GM18909 (cell line): Measurements from ENCODE around the gene UFD1.
"Not testable (repeated sequence)": the region's sequence is repeated elsewhere in the genome, so short reads cannot be mapped to it uniquely, and the experiment has no call there.

Source experiments
- ATAC-seq: cut with Tn5 transposase; IDR thresholded peaks from one replicate; pipeline ENCODE4 v1.9.1; 2021; ENCODE audit warnings: mild to moderate bottlenecking; ENCODE audit not compliant: unreplicated experiment, poor library complexity

The UFD1 gene

DNA sequence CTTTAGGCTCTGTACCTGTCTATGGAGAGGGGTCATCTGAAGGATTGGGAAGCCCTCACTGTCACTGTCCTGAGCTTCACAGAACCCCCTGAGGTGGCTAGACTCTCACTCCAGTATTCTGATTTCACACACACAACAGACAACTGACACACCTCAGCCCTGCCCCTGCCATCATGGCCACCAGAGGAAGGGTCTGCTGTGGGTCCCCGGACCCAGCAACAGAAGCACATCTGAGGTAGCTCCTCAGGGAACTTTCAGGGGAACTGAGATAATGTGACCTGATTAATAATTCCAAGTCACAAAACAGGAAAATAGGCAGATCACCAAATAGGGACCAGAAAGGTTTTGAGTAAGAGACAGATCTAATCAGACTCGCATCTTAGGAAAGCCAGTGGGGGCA lies 24.0 kb downstream of the UFD1 start:
- no peak for ATAC-seq

DNA sequence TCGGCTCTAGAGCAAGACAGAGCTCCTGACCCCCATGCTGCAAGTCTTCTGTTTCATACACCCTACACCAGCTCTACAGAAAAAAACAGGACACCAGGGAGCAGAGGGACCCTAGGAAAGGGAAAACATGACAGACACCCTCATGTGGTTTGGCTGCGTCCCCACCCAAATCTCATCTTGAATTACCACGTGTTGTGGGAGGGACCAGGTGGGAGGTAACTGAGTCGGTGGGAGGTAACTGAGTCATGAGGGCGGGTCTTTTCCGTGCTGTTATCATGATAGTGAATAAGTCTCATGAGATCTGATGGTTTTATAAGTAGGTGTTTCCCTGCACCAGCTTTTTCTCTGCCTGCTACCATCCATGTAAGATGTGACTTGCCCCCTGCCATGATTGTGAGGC lies 24.8 kb downstream of the UFD1 start:
- no peak for ATAC-seq

DNA sequence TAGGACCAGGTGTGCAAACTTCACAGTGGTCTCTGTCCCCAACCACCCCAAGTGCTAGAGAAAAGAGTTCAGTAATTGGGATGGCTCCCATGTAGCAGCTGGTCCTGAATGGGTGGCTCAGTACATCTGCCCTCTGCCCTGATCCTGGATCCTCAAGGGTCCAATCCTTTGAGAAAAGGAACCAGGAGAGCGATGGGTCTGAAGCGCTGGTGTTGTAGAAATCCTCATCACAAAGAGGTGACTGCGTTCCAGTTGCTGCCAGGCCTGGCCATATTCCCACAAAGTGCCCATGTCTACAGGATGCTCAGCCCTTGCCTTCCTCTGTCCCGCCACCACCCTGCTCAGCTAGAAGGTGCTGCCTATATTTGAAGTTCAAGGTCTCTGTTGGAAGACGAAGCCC lies 25.3 kb downstream of the UFD1 start:
- ATAC-seq: no peak

DNA sequence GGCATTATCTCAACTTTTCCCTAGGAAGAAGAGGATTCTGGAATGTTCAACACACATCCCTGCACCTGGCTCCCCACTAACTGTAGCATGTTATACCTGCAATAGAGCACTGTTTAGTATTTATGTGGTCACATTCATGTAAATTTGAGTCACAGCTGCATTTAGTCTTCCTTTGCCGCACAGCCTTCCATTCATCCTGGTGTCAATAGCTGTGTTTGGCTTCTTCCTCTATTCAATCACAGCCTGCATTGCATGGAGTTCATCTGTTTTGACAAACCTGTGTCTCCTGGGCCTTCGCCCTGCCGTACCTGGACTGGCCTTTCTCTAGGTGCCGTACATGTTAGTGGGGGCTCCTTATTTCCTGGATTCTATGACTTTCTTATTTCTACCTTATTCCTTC lies 27.4 kb downstream of the UFD1 start:
- ATAC-seq: no peak

DNA sequence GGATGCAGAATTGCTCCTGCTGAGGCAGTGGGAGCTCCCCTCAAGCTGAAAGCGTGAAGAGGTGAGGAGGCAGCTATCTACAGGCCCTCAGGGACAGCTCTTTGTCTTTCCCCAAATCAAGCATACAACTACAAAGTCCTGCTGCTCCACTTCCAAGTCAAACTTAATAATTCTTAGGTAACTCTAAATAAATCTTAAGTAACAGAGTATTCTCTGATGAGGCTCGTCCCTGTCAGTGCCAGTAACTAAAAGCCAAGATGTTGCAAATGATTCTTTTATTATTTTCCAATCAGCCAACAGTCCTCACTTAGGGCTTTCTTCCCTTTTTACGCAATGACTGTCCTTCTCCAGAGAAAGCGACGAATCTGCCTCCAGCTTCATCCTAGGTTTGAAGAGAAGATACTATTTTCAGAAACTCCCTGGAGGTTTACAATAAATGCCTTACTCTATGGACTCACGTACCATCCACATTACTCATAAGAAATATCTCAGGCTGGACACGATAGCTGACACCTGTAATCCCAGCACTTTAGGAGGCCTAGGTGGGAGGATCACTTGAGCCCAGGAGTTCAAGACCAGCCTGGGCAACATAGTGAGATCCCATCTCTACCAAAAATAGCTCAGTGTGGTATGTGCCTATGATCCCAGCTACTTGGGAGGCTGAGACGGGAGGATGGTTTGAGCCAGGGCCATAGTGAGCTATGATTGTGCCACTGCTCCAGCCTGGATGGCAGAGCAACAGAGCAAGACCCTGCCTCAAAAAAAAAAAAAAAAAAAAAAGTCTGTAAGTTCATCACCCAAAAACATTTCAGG lies 28.4 kb downstream of the UFD1 start:
- ATAC-seq: no peak

DNA sequence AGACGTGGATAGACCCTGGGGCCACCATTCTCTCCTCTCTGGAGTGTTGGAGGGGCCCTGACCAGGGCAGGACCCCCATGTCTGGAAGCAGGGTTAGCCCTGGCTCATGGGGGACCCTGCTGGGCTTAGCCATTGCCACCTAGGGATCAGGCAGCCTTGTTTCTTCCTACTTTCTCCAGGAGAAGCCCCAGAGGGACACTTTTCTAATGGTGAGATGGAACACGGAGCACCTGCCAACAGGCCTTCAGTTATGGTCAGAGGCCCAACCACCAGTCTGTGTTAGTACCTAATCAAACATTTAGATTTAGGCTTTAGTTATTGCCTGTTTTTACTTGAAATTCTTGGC lies 29.6 kb downstream of the UFD1 start:
- no peak for ATAC-seq

DNA sequence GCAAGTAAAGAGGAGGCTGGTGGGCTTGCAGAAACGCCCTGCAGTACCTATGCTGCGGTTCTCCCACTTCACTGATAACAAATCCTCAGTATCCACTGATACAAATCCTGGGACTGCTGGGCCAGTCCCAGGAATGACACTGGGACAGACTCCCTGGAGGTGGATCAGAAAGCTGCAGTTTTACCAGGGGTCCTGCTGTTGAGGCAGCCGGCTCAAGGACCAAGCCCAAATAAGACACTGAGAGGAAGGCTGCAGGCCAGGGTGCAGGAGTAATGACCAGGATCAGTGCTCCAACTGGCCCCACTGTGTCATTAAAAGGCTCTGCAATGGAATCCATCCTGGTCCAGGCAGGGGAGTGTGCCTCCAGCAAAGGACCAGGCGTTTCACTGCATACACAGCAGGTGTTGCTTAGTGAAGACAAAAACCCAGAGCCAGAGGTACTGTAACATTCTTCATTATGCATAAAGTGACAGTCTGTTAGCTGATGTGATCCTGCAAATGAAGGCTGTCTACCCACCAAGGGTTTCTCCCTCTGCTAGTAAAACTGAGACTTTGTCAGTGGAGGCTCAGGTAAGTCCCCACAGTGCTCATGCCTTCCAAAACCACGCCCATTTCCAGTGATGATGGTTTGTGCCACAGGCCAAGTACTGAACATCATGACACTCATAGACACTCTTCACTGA lies 30.1 kb downstream of the UFD1 start:
- no peak for ATAC-seq

DNA sequence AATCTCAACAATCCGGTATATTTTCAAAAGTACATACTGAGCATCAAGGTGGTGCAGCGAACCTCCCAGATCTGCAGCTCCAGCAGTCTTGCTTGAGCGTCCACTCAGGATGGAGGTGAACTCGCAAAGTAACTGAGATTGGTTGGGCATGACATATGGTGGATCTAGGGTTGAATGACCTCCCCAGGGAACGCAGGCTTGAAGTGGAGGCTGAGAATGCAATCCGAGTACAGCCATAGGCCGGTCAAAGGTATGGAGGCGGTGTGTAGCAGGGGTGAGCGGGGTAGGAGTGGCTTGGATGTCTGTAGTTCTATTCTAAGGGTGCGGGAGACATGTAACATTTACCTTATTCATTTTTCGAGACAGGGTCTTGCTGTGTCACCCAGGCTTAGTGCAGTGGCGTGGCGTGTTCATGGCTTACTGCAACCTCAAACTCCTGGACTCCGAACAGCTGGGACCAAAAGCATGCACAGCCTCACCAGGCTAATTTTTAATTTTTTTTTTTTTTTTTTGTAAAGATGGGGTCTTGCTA lies 30.9 kb downstream of the UFD1 start:
- ATAC-seq: peak; percentile 44

DNA sequence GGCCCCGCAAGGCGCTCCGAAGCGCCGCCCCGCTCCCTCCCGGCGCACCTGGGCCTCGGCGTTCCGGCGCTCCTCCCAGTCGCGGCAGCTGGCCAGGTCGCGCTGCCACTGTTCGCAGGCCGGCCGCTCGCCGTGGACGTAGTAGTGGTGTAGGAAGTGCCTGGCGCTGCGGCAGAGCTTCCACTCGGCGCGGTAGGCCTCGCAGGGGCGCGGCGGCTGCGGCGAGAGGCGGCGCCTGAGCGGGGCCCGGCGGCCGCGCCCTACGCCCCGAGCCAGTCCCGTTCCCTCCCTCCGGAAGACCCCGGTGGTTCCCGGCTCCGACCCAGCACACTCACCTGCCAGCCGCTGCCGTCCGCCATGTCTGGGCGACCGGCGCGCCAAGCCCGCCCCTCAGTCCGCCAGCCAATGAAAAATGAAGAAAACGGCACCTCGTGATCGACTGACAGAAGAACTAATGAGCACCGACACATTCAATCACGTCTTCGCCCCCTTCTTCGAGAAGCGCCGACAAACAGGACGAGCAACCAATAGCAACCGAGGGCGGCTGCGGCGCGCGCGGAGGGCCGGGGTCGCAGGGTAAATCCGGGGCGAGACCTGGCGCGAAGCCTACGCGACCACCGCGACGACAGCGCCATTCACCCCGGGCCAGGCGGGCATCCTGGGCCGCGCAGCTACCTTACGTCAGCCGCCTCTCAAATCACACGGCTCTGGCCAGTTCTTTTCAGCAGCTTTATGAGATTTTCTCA lies 31.5 kb downstream of the UFD1 start, which contains the start of gene C22orf39:
TSS of gene C22orf39 (minus strand) at position 382 of the 746 bp plus-strand sequence. CDS start at position 359, 23 bp downstream.
- ATAC-seq: peak; percentile 85

DNA sequence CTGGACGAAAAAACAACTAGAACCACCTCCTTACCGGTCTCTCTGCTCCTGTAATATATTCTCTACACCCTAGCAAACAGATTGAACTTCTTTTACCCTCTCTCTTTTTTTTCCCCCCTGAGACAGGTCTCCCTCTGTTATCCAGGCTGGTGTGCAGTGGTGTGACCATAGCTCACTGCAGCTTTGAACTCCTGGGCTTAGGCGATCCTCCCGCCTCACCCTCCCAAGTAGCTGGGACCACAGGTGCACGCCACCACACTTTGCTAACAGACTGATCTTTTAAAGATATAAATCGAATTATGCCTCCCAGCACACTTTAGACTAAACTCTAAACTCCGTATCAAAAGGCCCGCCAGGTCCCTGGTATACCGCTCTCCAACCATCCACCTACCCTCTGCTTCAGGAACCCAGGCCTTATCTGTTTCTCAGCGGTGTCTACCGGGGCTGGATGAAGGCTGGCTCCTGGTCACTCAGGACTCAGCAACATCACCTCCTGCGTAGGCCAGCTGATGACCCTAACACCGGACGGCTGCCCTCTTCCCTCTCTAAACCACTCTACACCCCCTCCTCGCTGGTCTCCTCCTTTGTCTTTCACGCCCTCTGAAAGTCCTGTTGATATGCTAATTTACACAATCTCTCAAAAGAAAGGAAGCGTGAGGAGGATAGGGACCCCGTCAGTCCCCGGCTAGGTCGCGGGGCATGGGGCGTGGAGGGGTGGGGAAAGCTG lies 32.2 kb downstream of the UFD1 start:
- no peak for ATAC-seq

DNA sequence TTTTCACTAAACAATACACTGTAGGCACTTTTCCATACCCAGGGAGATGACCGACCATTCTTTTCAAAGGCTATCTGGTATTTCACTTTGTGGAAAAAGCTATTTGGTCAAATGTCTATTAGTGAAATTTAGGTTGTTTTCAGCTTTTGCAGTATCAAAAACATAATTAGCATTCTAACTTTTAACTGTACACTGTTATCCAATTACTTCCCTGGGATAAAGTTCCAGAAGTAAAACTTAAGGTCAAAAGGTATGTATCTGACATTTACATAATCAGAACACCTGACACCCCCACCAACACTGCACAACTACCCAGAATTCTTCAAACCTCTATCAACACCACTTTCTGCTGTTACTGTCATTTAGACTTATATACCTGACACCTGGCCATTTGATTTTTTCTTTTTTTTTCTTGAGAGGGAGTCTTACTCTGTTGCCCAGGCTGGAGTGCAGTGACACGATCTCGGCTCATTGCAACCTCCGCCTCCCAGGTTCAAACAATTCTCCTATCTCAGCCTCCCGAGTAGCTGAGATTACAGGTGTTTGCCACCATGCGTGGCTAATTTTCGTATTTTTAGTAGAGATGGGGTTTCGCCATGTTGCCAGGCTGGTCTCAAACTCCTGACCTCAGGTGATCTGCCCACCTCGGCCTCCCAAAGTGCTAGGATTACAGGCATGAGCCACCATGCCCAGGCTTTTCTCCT lies 33.6 kb downstream of the UFD1 start:
- ATAC-seq: not testable (repeated sequence)

DNA sequence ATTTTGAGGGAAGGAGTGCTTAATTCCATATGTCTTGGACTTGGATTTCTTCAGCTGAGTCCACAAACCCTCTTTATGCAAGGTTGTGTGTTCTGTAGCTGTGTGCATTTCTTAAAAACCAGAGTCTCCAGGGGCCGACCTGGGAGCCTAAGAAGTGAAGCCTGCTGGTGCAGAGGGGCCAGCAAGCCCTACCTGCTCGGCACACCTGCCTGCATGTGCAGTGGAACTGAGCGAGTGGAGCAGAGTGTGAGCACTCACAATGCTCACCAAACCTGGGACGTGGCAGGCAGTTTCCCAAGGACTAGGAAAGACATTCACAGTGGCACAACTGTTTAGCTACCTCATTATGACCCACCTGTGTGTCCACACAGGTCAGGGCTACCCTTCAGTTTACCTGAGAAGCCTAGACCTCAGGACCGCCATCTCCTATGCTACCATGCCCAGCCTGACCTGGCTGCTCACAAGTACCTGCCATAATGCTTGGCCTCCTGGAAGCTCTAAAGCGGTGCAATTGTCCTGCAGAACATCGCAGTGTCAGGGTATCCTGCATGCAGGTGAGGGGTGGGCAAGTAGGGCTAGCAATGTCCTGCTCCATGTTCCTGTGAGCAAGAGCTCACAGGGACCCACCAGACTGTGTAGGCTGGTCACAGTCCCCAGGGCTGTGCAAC lies 35.3 kb downstream of the UFD1 start:
- ATAC-seq: no peak

DNA sequence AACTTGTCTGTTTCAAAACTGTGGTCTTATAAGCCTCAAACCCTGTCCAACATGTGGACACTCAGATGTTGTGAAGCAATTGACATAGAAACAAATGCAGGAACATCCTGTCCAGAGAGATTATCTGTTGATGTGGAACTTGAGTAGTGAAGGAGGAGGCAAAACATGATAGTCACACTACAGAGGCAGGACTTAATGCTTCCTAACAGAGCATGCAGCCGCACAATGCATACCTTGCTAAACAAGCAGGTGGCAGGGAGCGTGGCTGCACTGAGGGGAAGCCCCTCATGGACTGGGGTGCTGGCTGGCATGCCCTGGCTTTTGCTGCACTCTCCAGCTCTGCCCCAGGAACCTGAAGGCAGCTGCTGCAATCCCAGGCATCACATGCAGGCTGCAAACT lies 36.8 kb downstream of the UFD1 start:
- ATAC-seq: no peak

DNA sequence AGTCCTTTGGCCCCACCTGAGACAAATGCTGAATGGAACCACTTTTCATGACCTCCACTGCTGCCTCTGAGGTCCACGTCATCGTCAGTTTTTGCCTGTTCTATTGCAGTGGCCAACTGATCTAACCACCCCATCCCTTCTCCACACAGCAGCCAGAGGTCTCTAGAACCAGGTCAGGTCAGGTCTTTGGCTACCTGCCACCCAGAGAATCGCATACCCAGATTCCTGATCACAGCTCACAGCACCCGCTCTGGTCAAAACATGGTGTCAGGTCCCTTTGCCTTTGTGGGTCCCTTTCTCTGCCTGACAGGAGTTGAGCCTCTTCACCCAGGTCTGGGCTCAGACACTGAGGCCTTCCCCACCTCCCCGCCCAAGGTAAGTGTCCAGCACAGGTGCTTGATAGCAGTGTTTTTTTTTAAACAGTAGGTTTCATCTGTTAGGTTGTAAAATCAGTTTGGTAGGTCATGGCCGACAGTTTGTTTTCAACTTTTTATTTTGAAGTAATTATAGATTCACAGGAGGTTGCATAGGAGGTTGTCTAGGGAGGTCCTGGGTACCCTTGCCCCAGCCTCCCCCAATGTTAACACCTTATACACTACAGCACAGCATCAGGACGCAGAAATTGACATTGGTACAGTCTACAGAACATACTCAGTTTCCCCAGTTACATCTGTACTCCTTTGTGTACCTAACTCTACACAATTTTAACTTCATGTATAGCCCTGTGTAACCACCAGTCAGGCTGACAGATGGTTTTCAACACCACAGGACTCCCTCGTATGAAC lies 38.4 kb downstream of the UFD1 start:
- ATAC-seq: no peak

DNA sequence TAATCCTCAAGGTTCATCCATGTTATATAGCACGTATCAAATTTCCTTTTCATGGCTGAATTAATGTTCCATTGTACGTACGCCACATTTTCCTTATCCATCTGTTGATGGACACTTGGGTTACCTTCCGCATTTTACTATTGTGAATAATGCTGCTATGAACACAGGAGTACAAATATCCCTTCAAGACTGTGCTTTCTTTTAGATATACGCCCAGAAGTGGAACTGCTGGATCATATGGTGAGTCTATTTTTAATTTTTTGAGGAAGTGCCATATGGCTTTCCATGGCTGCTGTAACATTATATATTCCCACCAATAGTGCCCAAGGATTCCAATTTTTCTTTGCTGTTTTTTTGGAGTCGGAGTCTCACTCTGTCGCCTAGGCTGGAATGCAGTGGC lies 40.7 kb downstream of the UFD1 start:
- ATAC-seq: no peak

DNA sequence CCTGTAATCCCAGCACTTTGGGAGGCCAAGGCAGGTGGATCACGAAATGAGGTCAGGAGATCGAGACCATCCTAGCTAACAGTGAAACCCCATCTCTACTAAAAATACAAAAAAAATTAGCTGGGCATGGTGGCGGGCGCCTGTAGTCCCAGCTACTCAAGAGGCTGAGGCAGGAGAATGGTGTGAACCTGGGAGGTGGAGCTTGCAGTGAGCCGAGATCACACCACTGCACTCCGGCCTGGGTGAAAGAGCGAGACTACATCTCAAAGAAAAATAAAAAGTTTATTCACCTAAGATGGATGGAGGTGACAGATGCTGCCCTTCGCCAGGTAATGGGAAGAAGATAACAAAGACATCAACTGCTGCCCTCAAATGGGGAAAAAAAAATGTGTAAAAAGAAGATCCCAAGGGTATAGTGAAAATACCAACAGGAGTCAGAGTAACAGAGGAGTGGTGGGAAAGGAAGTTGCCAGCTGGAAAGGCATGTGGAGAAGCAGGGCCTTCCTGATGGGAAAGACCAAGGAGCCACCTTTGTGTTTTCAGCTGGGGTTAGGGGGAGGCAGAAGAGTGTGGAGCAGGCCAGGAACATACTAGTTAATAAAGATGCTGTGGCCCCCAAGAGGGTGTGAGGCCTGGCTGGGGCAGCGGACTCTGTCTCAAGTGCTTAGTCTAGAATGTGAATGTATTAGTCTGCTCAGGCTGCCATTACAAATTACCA lies 42.4 kb downstream of the UFD1 start:
- ATAC-seq: not testable (repeated sequence)

DNA sequence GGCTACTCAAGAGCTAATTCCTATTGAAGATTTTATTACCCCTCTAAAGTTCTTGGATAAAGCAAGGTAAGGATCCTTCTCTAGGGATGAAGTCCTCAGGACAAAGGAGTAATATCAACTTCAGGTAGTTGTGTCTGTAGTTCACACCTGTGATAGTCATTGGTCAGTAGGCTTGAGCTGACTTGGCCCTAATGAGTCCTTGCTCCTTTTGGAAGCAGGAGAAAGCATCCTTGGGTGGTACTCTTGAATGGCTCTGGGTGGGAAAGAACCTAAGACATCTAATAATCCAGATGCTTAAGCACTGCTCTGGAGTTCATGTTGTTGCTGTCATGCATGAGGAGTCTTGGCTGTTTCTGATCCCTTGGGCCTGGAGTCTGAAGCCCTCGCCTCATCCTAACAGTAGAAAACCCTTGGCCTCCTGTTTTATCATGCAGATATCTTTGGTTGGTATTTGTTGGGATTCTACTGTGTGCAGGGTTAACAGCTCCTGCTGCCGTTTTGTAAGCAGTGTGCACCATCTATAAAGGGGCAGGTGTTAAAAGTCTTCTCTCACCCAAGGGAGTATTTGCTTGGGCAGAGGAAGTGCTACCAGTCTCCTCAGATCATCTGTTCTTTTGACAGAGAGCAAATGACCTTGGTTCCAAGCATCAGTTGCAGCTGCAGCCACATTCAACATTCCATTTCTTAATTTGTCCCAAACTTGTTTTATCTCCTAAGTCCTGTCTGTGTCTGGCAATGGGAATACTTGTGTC lies 44.0 kb downstream of the UFD1 start:
- ATAC-seq: no peak
